GM21576 (cell line): ENCODE results near the gene DIPK1A.

Source experiments
- ATAC-seq: cut with Tn5 transposase; IDR thresholded peaks from one replicate; pipeline ENCODE4 v1.9.1; 2021; ENCODE audit warnings: mild to moderate bottlenecking, moderate library complexity; ENCODE audit not compliant: unreplicated experiment

The DIPK1A gene

DNA sequence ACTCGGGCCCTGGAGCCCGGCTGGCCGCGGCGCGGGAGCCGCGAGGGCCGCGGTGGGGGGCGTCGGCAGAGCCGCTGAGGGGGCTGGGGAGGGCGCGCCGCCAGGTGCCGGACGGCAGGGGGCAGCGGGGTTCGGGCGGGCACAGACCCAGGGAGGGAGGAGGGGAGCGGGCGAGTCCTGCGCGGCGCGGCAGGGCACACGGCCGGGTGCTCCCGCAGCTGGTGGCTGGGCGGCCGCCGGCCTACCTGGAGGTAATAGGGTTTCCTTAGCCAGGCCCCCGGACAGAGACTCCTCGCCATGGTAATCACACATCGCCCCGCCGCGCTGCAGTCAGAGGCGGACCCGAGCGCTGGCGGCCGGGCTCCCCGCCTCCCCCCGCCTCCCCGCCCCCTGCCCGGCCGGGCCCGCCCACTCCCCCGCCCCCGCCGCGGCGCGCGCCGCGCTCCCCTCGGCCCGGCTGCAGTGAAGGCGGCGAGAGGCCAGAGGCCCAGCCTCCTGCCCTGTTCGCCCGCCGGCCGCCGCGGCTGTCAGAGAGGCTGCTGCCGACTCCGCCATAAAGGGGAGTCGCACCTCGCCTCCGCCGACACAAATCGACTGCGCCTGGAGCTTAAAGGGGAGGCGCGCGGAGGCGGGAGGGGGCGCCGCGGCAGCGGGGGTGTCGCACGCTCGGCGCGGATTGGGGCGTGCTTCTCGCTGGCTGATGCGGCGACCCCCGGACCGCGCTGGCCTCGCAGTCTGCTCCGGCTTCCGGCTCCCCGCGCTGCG is at the start of gene DIPK1A:
TSS of gene DIPK1A (minus strand) at position 332 of the 765 bp plus-strand sequence. CDS start at position 299, 33 bp downstream.
- ATAC-seq: peak; percentile 36

DNA sequence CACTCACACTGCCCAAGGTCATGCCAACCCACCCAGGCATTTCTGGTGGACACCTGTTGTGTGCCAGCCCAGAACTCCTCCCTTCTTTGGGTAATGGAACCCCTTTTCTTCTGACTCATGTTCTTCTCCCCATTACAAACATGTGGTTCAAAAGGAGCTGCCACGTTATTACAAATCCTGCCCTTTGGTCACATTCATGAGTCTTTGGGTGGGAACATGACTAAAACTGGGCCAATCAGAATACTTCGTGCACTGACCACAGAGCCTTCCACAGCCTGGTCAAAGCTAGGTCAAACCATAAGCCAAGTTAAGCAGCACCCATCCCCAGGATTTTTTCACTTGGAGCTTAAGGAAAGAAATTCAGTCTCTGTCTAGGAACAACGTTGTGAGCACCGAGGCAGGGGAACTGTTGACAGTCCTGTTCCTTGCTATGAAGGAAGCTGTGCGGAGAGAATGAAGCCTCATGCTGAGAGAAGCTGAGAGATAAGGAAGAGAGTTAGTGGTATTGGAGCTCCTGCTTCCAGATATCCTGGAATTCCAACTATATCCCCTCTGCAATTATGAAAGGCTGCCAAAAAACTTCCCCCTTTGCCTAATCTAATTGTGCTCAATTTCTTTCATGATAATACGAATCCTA is 46.8 kb upstream of the DIPK1A start:
- no peak for ATAC-seq

DNA sequence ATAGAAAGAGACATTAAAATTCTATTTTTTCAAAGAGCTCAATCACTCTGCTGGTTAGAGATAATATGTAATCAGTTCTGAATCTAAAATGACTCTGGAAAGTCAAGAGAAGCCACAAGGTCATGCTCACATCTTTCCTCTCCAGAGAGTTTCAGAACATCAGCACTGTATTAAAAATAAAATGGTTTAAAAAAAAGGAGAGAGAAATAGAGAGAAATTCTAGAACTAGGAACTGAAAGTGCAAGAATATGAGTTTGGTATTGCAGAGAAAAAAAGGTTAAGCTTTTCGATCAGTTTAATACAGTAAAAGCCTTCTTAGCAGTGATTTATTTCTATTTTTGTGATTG is 44.0 kb upstream of the DIPK1A start:
- ATAC-seq: peak; percentile 71

DNA sequence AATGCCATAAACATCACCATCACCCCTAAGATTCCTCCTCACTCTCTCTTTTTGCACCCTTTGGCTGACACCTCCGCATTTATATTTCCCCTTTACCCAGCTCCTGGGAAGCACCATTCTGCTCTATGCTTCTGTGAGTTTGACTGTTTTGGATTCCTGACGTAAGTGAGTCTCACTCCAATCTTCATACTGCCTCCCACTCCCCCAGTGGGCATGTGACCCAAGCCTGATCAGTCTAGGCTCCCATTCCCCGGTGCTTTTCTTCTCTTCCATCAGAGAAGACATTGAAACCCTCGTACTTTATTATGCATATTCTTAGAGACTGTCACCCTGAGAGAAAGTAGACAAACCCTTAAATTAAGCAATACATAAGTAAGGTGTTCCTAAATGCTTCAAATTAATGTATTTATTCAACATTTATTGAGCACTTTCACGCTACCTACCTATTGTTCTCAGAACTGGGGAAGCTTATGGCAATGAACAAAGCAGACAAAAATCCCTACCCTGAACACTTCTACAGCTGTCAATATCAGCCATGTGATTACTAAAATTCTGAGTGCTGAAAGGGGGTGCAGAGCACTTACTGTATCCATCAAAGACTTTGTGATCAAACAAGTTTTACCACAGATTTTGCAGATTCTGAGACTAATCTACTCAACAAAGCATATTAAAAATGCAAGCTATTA is 43.4 kb upstream of the DIPK1A start:
- peak; percentile 10 for ATAC-seq

DNA sequence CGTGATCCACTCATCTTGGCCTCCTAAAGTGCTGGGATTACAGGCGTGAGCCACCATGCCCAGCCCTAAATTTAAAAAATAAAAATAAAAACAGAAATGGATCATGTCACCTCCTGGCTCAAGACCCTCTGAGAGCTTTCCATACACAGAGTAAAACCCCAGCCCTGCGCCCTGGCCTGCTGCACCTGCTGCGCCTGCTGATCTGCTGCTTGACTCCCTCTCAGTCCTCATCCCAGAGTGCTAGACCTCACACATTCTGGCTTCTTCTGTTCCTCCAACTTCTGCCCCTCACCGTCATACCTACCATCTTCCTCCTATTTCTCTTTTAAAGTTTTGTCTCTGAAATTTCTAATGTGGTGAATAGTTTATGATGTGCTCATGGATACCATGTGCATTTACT is 42.7 kb upstream of the DIPK1A start:
- ATAC-seq: no peak

DNA sequence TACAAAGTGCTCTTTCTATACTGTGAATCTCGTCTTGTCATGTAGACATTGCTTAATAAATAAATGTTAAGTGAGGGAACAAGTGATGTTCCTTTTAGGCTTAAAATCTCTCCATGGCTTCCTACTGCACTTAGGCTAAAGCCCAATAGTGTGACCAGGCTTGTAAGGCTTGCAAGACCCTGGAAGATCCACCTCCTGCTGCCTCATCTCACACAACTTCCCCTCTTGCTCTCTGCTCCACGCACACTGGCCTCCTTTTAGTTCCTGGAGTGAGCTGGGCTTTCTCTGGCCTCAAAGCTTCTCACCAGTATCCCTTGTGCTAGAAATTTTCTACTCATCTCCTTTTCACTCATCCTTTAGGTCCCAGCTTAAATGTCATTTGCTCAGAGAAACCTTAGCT is 41.5 kb upstream of the DIPK1A start:
- ATAC-seq: no peak

DNA sequence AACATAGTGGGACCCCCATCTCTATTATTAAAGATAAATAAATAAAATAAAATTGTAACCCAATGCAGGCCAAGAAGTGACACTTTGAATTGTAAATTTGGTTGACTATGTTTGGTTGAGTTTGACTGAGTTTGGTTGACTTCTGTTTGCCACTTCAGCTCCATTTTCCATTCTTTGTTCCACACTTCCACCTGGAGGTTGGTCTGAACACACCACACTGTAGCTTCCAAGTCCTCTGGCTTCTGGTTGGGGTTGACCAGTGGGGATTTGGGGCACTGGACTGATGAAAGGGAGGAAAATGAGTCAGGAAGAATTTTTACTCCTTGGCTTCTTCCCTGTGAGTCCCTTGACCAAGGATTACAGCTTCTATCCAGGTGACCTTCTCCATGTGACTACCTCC is 40.6 kb upstream of the DIPK1A start:
- no peak for ATAC-seq

DNA sequence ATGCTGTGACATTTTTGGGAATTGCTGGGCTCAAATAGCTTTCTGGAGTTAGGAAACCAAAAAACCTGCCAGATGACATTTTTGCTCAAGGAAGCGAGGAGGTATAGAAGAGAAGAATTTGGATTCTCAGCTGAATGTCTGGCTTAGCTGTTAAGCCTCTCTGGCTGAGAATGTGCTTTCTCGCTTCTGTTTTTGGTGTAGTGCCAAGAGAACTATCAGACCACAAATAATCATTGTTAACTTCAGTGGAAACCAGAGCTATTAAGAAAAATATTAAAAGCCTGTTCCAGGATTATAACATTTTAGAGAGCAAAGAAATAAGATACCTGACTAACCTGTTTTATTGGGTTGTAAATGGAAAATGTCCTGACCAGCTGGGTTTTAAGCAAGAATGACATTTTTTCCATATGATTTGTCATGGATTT is 39.5 kb upstream of the DIPK1A start:
- ATAC-seq: no peak

DNA sequence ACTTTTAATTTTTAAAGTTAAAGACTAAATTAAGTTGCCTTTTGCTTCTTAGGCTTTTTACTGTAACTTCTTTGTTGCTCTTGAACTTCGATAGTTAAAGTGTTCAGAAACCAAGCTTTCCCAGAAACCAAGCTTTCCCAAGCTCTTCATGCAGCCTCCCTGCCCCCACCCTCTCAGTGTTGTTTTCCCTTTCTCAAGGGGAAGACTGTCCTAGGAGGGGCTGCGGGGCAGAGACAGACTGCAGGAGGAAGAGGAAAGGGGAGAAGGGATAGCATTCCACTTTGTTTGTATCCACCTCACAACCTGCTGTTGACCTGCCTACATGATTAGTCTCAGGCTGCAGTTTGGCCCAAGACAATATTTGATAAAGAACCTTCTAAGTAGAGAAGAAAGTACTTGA is 39.0 kb upstream of the DIPK1A start:
- ATAC-seq: no peak

DNA sequence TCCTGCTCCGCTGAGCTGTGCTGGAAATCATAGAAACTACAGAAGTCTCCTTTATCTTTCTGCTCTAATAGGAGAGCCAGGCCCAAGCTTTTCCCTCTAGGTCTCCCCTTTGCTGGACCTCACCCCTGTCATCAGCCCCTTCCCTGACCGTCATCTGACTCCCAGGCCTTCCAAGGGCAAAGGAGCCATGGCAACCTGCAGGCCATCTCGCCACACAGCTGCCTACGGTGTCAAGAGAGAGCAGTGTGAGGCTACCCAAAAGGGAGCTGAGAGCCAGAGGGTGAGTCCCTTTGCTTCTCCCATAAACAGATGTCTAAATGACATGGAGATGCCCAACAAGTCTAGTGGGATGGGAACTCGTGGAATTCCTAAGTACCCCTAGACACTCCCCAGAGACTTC is 37.6 kb upstream of the DIPK1A start:
- ATAC-seq: no peak

DNA sequence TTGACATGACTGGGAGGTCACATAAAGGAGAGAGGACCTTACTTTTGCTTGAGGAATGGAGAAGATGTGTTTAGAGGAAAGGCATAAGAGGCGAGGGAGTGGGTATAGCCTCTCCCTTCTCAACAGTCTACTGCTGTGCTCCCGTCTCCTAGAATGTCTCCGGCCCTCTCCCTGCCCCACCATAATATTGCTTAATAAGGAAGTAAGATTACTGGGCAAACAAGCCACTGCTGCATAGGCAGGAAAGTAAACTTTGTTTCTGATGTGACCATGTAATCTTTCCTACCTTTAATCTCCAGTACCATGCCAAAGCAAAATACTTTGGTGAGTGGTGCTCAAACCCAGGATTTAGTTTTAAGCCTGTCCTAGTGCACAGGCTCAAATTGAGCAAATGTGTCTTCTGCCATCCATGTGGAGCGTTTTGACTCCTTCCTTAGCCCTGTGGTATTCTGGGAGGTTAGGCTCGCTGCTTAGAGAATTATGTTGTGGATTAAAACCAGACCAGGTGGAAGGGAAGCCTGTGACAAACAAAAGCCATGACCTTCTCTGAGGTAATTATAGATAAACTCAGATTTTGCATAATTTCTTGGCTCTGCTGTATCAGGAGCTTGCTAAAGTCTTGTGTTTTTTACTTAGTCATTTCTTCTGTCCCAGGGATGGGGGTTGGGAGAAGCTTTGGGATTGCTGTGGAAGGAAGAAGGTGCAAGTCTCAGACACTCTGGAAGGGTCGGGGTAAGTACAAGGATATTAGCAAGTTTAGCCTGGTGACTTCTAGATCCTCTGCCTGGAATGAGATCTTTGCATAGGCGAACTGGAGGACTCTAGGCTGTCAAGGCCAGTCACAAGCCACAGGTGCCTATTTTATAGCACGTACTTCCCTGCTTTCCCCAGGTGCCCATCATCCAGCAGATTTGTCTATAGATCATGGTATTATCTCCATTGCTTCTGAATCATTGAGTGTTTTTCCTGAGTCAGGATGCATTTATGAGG is 34.5 kb upstream of the DIPK1A start:
- no peak for ATAC-seq

DNA sequence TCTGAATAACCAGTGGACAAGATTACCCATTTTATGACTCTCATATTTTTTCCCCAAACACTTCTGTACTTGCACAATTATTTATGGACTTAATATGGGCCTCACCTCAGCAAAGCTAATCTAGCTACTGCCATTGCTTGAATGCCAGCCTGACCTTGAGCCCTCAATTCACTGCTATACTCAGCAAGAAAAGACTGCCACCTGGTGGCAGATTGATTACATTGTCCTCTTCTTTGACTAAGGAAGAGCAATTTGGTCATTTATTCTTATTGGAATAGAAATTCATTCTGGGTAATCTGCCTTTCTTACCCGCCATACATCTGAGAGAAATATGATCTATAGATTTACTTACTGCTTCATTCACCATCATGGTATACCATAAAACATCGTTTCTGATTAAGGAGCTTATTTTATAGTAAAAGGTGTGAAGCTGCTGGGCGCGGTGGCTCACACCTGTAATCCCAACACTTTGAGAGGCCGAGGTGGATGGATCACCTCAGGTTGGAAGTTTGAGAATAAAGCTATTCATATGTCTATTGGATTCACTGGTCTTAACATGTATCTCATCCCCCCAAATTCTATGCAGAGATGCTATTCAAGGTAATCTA is 32.9 kb upstream of the DIPK1A start:
- ATAC-seq: peak; percentile 85

DNA sequence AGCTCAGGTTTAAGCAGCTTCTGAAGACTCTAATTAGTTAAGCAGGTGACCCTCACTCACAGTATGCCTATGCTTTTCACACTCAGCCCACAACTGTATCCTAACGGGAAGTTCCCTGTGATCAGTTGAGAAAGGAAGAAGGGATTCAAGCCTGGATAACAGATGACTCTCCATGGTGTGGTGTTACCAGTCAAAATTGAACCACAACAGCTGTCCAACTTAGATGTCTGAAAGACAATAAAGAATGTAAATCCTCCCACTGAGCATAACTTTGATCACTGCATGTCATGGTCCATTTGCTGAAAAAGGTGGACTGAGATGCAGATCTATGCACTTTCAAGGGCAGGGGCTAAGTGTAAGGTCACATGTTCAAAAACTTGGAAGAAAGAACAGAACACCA is 32.3 kb upstream of the DIPK1A start:
- ATAC-seq: no peak

DNA sequence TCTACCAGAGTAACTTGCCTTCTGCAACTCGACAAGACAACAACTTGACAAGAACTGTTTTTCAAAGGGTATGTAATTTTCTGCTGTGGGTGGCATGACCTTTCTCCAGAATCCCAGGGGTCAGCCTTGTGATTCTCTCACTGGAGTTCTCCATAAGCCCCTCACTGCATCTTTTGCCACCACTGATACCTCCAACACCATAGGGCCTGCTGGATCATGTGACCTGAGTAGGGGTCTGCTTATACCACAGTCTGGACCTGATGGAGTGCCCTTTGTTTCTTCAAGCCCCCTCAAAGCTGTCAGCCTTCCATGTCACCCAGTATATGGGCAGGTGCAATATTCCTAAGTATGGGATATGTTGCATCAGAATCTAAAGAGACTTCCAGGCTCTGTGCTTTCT is 31.6 kb upstream of the DIPK1A start:
- ATAC-seq: no peak

DNA sequence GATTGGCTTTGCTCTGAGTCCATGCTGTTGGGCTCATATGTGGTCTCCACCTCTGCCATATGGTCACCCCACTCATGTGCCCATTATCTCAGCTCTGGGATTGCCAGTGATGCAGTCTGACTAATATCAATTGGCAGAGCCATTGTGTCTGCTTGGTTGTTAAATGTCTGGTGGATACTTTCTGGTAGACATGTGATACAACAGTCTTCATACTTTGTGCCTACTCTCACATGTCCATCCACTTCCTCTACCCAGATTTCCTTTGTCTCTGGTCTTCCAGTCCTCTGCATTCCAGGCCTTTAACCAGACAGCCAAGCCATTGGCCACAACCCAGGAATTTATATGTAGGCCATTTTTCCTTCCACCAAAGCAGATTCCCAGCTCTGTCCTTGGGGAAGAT is 30.8 kb upstream of the DIPK1A start:
- ATAC-seq: no peak

DNA sequence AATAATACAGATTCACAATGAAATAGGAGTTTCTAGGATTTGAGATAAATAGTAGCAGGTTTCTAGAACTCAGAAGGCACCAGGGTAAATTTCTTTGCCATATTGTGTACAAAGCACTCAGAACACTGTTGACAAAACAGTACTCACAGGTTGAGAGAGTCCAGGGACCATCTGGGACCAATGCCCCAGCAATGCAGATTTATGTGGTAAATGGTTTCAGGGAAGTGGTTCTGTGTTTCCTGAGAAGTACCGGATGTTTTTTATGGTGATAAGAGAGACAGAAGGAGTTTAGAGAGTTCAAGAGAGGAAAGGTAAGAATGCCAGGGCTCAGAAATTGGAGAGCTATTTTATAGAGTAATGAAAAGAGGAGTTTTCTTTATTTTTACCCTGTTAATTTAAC is 29.6 kb upstream of the DIPK1A start:
- no peak for ATAC-seq

DNA sequence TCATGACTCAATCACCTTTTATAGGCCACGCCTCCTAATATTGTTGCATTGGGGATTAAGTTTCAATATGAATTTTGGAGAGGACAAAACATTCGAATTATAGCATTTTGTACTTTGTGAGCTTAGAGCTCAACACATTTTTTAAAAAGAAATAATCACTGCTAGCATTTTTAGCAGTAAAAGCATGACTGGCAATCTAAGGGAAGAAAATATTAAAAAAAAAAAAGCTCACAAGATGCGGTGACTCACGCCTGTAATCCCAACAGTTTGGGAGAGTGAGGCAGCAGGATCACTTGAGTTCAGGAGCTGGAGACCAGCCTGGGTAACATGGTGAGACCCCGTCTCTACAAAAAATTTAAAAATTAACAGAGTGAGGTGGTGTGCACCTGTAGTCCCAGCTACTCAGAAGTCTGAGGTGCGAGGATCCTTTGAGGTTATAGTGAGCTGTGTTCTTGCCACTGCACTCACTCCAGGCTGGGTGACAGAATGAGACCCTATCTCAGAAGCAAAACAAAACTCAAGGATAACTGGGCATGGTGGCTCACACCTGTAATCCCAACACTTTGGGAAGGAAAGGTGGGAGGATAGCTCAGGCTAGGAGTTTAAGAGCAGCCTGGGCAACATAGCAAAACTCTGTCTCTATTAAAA is 28.8 kb upstream of the DIPK1A start:
- no peak for ATAC-seq

DNA sequence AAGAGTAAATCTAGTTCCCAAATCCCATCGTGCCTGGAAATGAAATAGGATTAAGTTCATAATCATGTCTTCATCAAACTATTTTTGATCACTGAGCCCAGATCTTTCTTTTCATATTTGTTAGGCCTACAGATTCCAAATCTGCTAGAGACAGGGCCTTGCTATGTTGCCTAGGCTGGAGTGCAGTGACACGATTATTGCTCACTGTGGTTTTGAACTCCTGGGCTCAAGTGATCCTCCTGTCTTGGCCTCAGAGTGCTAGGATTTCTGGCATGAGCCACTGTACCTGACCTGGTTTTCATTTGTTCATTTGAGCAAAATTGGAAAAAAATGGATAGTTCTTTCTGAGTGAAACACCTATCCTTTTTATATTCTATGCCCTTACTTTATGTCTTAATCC is 28.0 kb upstream of the DIPK1A start:
- ATAC-seq: no peak

DNA sequence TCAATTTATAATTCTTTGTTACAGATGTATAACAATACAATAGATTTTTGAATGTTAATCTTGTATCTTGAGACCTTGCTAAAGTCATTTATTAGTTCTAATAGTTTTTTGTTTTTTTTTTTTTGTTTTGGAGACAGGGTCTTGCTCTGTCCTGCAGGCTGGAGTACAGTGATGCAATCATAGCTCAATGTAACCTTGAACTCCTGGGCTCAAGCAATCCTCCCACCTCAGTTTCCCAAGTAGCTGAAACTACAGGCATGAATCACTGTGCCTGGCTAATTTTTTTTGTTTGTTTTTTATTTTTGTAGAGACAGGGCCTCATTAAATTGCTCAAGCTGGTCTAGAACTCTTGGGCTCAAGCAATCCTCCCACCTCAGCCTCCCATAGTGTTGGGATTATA is 26.2 kb upstream of the DIPK1A start:
- no peak for ATAC-seq

DNA sequence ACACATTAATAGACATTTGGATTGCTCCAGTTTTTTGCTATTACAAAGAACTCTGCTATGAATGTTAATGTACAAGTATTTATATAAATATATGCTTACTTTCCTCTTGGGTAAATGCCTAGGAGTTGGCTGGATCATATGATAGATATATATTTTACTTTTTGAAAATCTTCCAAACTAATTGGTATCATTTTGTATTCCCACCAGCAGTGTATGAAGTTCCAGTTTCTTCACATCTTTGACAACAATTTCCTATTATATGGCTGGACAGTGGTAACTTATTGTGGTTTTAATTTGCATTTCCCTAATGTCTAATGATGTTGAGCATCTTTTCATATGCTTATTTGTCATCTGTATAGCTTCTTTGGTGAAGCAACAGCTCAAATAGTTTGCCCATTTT is 23.8 kb upstream of the DIPK1A start:
- no peak for ATAC-seq
